Measurements from ENCODE around the gene PRIMPOL.
"Not testable (repeated sequence)": the region's sequence is repeated elsewhere in the genome, so short reads cannot be mapped to it uniquely, and the experiment has no call there.

The PRIMPOL gene

DNA sequence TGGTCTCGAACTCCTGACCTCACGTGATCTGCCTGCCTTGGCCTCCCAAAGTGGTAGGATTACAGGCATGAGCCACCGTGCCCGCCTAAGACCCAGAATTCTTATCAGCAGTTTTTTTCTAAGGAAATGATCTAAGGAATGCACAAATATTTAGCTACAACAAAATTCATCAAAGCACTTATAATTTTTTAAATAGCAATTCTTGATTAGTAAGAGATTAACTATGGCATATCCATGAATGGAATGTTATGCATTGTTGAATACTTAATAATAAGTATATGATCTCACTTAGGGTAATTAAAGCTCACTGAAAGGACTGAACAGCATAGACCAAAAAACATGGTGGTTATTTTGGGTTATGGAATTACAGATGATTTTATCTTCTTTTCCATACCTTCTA is 66.0 kb downstream of the PRIMPOL start:
- no peak for DNase-seq

DNA sequence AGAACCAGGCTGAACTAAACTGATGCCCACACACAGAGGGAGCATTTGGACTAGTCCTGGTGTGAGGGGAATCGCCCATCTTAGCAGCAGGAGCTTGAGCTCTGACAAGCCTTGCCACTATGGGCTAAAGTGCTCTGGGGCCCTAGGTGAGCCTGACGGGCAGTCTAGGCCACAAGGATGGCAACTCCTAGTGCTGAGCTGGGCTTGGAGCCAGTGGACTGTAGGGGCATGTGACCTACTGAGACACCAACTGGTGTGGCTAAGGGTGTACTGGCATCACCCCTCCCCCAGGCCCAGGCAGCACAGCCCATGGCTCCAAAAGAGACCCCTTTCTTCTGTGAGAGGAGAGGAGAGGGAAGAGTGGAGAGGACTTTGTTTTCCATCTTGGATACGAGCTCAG is 69.9 kb downstream of the PRIMPOL start:
- DNase-seq = no peak

DNA sequence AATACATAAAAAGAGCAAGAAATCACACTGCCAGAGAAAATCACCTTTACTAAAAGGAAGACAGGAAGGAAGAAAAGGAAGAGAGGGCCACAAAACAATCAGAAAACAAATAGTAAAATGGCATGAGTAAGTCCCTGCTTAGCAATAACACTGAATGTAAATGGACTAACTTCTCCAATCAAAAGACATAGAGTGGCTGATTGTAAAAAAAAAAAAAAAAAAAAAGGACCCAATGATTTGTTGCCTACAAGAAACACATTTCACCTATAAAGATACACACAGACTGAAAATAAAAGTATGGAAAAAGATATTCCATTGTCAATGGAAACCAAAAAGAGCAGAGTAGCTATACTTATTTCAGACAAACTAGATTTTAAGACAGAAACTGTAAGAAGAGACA is 71.7 kb downstream of the PRIMPOL start:
- DNase-seq = no peak

DNA sequence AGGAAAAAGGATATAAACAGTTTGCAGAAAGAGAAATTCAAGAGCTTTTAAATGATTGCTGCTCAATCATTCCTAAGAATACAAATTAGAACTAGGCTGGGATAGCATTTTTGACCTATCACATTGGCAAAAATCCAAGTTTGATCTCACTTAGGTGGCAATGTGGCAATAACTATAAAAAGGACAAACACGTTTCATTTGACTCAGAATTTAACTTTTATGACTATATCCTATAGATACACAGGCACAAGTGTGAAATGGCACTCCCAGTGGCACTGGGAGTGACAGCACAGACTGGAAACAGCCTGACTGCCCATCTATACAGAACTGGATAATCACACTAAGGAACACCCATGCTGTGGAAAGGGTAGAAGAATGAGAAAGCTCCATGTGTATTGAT is 73.3 kb downstream of the PRIMPOL start:
- no peak for DNase-seq

DNA sequence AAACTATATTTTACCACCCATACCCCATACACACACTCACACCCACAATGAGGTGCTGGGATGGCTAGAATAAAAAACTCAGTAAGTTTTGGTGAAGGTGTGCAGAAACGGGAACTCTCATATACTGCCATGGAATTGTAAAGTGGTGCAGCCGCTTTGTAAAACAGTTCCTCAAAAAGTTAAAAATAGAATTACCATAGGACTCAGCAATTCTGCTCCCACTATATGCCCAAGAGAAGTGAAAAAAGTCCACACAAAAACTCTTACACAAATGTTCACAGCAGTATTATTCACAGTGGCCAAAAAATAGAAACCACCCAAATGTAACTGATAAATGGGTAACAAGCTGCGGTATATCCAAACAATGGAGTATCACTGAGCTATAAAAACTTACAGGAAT is 77.9 kb downstream of the PRIMPOL start:
- peak in 3 of 4 experiments; percentile 42 to 80 (median 75) for DNase-seq

DNA sequence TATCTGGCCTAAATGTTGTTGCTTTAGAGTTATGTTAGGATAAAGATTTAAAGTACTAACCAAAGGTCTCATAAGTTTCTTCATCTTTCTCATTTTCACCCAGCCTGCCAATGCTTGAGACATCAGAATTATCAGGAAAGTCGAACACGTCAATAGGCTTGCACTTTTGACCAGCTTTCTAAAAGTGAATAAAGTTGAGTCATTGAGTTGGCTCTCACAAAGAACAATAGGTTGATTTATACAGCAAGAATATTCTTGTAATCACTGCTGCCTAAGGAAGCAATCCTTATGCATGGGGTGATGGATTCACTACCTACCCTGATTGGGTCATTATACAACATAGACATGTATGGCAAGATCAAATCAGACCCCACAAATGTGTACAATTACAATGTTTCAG is 79.3 kb downstream of the PRIMPOL start:
- DNase-seq = no peak

DNA sequence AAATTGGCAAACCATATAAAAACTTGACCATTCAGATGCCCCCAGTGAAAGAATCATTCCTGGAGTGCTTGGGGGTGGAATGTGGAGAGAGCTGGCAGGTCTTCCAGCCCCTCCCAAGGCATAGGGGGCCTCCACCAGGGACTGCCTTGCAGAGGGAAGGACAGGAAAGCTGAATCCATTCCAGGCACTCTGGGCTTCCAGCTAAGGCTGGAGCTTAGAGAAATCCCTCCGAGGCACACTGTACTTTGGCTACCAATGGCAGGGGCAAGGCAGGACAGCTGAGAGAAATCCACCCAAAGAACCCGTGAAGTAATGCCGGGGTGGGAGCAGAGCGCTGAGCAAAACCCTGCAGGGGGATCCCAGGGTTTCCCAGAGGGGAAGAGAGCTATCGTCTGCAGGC is 80.4 kb downstream of the PRIMPOL start:
- DNase-seq = no peak

DNA sequence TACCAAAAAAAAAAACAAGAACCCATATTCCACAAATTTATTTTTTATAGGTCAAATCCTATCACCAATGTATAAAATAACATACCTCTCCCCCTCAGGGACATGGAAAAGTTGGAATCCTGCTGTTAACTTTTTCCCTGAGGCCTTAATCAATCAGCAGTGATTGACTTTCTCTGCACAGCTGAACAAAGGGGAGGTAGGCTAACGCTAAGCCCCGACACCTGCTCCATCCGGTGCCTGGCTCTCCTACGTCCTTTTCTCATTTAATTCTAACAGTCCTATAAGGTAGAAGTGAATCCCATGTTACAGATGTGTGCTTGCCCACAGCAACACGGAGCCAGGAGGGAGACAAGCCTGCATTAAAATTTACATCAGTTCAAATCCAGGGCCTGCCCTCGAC is 81.5 kb downstream of the PRIMPOL start:
- DNase-seq = no peak

DNA sequence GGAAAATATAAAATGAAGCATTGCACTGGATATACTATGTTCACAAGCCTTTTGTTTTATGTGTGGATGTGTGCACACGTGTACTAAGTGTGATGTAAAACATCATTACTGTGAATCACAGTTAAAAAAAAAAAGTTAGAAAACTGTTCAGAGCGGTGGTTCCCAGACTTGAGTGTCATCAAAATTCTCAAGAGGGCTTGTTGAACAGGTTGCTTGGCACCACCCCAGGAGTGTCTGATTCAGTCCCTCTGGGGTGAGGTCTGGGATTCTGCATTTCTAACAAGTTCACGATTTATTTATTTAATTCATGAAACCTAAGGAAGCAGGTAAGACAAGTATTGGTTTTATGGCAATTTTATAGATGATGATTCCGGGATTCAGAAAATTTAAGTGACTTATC is 82.6 kb downstream of the PRIMPOL start:
- no peak for DNase-seq

DNA sequence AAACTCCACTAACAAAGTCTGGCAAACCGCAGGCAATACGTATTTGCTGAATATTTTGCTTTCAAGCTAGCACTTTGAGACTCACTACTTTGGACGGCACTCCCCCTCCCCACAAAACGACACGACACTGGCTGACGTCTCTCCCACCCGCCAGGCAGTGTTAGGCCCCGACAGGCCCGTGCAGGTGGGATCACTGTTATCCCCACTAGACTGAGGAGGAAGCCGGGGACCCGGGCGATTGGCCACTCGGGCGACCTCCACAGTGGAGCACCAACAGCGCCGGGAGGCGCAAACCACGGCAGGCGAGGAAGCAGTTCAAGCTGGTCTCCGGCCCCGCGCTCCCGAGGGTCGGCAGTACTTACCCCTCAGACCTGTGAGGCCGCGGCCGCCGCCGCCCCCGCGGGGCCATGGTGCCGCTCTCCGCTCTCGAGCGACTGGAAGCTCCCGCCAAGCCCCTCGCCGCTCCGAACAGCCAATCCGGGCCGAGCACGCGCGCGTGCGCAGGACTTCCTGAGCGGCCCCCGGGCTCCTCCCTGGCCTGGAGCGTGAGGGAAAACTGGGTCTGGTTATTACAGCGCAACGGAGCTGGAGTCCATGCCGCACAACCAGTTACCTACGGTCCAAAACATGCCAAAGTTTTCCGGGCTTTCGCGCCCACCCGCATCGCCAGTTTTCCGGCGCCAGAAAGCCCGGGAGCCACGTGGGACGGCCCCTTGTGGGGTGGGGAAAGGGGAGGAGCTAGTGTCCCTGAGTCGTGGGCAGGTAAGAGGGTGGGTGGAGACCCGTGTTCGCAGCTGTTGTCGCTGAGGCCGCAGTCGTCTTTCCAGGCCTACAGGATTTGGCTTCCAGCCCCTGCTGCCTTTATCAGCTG is 84.4 kb downstream of the PRIMPOL start, which contains the start of gene CENPU:
CENPU (minus strand) TSS at position 443 of the 871 bp plus-strand sequence; CDS start at position 409, 34 bp downstream.
- DNase-seq = peak; percentile 98

DNA sequence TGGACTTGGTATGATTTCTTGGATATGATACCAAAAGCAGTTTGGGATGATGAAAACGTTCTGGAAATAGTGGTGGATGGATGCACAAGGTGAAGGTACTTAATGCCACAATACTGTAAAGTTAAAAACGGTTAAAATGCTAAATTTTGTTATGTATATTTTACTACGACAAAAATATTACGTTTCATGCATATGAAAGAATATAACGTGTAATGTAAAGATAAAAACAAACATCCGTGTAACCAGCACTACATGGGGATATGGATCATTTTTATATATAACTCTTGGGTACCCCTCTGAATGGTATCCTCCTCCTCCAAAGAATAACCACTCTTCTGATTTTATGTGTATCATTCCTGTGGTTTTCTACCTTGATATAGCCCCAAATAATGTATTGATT is 85.2 kb downstream of the PRIMPOL start:
- no peak for DNase-seq

DNA sequence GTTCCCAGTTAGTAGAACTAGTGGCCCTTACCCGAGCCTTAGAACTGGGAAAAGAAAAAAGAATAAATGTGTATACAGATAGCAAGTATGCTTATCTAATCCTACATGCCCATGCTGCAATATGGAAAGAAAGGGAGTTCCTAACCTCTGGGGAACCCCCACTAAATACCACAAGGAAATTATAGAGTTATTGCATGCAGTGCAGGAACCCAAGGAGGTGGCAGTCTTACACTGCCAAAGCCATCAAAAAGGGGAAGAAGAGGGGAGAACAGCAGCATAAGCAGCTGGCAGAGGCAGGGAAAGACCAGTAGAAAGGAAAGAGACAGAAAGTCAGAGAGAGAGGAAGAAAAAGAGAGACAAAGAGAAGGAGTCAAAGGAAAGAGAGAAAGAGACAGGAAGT is 90.0 kb downstream of the PRIMPOL start:
- peak; percentile 51 to 79 (median 72) for DNase-seq

DNA sequence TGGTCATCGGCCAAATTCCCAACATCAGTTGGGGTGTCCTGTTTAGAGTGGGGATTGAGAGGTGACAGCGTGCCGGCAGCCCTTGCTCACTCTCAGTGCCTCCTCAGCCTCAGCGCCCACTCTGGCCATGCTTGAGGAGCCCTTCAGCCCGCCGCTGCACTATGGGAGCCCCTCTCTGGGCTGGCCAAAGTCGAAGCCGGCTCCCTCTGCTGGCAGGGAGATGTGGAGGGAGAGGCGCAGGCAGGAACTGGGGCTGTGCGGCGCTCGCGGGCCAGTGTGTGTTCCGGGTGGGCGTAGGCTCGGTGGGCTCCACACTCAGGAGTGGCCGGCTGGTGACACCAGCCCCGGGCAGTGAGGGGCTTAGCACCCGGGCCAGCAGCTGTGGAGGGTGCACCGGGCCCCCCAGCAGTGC is 91.4 kb downstream of the PRIMPOL start:
- no peak for DNase-seq

DNA sequence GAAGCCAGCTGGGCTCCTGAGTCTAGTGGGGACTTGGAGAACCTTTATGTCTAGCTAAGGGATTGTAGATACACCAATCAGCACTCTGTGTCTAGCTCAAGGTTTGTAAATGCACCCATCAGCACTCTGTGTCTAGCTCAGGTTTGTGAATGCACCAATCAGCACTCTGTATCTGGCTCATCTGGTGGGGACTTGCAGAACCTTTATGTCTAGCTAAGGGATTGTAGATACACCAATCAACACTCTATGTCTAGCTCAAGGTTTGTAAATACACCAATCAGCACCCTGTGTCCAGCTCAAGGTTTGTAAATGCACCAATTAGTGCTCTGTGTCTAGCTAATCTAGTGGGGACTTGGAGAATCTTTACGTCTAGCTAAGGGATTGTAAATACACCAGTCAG is 92.1 kb downstream of the PRIMPOL start:
- DNase-seq = not testable (repeated sequence)

DNA sequence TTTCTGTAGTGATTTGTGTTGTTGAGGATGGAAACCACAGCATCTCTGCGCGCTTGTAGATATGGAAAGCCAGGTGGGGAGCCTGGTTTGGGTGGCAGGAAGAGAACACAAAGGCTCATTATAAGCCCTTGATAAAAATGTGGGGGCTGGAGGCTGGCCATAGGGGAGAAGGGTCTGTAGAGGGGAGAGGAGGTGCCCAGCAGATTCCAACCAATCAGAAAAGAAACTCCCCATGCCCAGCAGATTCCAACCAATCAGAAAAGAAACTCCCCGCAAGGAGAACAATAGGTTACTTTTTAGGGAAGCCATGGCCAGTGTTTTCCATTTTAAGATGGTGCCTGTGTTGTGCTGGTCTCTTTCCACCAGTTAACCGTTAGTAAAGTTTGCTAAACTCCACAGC is 94.1 kb downstream of the PRIMPOL start:
- DNase-seq = no peak

DNA sequence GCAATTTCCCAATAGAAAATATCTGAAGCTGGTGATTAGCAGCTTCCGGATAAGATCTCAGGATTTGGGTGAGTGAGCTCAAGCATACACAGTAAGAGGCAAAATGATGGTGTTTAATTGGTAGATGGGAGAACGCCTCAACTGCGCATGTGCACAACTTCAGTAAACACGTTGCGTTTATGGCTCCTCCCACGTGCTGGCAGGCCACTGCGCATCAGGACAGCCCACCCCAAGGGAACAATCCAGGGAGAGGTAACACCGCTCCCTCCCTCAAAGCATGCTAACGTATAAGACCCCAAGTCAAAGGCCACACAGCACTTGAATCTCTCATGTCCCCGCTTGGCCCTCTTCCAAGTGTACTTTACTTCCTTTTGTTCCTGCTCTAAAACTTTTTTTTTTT is 94.7 kb downstream of the PRIMPOL start:
- DNase-seq = no peak
